Measurements from ENCODE around the gene DMRT2. TPM values are rescaled to one million over a fixed set of nuclear protein-coding genes. Genes with fewer than 3 reads are reported as not detected.

The DMRT2 gene
- polyA plus RNA-seq (2013, experiment 1 of 2; ENCODE audit: insufficient read length): 0.41 TPM
- polyA plus RNA-seq (2013, experiment 2 of 2; ENCODE audit: insufficient read length): 0.24 TPM

DNA sequence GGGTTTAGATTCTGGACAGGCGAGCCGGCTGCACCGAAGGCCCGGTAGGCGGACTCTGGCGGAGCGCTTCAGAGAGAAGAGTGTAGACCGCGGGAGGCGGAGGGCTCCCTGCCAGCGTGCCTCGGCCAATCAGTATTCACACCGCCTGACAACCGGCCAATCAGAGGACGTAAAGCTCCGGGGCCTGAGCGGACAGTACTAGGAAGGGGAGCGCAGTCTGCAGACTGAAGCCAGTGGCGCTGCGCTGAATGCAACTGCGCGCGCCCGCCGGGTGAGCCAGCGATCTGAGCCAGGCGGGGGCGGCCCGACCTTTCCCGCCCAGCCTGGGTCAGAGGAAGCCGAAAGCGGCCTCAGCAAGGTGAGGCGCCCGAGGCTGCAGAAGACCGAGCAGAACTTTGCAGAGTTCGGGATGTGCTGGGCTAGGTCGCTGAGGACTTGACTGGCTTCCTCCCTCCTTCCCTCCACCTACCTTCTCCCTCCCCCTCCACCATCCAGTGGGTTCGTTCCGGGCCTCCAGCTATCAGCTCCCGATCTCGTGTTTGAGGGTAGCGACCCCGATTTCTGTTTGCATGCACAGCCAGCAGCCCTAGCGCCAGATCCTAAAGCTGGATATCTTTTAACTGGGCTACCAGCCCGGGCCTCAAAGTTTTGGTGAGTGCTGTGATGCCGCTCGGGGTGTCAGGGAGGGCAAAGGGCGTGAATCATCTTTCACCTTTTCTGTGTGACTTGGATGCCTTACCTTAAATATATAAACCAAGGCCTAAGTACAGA, at the start of gene DMRT2:
Gene DMRT2 (plus strand): TSS at position 233 of the 771 bp plus-strand sequence. CDS start 1,257 bp downstream, outside the sequence.
- peak; percentile 92 for DNase-seq

DNA sequence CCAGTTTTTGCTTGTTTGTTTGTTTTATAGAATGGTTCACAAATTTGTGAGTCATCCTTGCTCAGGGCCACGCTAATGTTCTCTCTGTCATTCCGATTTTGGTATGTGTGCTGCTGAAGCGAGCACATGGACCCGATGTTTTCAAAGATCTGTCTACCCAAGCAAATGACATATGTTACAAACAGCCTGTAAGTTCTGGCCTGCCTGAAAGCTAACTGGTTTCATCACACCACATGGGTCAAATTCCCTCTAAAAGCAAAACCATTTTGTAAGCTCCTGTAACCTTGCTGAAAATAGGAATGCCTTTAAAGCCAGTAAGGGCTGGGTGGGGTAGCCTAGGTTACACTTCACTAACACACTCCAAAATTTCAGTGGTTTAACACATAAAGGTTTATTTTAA, 48.3 kb upstream of the DMRT2 start:
- DNase-seq: peak; percentile 9

DNA sequence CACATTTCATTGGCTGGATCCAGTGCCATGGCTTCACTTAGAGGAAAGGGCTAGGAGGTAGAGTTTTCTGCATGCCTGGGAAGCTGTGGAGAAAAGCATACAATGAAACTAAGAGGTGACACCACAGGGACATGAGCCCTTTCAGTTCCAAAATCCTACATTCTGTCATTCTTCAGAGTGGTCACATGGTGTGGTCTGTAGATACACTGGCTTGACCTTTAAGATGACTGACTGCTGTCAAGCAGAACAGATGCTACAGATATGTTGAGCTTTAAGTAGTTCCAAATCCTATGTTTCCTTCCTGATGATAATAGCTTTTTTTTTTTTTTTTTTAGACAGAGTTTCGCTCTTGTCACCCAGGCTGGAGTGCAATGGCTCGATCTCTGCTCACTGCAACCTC, 47.5 kb upstream of the DMRT2 start:
- no peak for DNase-seq

DNA sequence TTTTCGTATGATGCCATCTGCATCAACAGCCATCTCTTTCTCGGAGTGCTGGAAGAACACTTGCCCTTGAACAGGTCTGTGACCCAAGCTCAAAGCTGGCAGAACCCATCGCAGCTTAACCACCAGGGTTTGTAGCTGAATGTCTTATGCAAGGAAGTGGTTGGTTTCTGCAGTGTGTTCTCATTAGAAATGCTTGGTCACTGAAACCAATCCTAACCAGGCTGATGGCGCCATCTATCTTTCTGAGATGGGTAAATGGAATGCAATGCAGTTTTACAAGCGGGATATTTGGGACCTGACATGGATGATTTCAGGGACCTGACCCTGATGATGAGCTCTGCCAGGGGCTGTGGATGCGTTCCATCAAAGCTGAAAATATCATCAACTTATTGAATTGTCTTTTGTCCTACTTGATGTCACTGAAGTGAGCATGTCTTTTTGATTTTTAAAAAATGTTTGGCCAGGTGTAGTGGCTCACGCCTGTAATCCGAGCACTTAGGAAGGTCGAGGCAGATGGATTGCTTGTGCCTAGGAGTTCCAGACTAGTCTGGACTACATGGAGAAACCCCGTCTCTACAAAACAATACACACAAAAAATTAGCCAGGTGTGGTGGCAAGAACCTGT, 45.0 kb upstream of the DMRT2 start:
- peak; percentile 54 for DNase-seq

DNA sequence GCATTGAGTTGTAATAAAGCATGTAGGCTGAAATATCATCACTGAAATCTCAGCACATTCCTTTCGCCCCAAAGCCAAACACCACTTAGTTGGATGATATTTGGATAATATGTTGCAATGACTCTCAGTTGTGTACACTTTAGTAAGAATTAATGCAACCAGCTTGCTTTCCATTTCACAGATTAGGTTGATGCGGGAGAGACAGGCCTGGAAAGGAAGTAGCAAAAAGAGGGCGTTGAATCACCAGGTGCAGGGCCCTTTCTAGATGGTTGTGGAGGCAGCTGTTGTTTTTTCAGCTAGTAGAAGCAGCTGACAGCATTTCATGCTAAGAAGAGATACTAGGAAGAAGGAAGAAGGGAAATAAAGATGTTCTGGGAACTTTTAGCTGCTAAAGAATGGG, 42.8 kb upstream of the DMRT2 start:
- DNase-seq: no peak

DNA sequence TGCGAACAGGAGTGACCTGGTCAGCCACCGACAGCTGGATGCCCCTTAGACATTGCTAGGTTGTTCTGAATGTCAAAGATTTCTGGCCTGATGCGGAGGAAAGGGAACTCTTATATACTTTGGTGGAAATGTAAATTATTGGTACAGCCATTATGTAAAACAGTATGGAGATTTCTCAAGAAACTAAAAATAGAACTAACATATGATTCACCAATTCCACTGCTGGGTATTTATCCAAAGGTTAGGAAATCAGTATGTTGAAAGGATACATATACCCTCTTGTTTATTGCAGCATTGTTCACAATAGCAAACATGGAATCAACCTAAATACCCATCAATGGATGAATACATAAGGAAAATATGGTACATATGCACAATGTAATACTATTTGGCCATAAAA, 41.9 kb upstream of the DMRT2 start:
- DNase-seq: peak; percentile 14

DNA sequence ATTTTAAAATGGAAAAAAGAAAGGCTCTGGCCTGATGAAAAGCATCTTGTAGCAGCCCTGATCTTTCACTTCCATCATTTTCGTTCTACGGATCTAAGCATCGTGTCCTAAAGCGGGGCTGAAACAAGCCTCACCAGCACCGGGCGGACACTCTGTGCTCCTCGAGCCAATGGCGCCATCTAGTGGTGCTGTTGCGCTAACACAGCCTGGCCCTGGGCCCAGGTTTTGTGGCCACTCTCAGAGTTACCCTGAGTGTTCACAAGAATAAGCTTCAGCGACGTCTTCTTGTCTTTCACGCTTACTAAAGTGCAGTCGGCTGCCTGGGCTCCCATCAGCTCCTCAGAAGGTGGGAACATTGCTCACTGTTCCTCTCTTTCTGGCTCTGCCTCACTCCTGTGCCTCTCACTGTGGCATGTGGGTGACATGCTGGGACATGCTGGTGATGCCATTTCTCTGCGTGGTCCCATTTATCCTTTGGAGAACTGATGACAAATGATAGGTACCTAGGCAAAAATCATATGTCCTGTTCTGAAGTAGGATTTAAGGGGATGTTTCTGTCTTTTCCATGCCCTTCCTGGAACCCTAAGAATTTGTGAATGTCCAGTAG, 41.0 kb upstream of the DMRT2 start:
- peak; percentile 70 for DNase-seq

DNA sequence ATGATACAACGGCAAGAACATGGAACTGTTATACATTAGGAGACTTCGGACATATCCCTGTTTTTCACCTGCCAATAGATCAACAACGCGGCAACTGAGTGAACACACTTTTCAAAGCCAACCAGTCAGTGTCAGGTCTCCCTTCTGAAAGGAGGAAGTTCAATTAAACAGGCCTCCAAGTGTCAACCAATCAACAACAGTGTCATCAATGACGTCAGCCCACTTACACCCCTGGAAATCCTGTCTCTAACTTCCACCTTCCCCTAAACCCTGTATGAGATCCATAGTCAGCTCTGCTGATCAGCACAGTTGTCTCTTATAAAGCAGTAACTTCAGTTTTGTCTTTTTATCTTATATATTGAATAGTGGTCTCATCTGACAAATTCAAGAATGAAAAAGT, 37.1 kb upstream of the DMRT2 start:
- DNase-seq: no peak

DNA sequence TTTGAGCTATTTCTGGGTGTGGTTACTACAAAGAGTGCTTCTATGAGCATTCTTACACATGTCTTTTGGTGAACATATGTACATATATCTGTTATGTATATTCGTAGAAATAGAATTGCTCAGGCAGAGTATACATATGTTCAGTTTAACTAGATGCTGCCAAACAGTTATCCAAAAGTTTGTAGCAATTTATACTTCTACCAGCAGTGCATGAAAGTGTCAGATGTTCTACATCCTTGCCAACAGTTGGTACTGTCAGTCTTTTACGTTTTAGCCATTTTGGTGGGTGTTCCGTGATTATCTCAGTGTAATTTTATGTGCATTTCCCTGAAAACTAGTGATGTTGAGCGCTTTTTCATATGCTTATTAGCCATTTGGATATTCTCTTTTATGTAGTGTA, 35.9 kb upstream of the DMRT2 start:
- DNase-seq: no peak

DNA sequence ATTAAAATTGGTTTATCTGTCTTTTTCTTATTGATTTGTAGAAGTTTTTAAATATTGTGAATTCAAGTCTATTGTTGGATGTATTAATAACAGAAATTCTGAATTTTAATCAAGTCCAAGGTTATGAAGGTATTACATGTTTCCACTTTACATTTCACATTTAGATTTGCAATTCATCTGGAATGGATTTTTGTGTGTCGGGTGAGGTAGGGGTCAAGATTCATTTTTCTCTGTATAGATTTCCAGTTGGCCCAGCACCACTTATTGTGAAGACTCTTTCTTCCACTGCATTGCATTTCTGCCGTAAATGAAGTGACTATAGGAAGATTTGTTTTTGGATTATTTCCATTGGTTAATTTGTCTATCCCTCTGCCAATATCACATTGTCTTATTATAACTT, 35.5 kb upstream of the DMRT2 start:
- DNase-seq: no peak

DNA sequence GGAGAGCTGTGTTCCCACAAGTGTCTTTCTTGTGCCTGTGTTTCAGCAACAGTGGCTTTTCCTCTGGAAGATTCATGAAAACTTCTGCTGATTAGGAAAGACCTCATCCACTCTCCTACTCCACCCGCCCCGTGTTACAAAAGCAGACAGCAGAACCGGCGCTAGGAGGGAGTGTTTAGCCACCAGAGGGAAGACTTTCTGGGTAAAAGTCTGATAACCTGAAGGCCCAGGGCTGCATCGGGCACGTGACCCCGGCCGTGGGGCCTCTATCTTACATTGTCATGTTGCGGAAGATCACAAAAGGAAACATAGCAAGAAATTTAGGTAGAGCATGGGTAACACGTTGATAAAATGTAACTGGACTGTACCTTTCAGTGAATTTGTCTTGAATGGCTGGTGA, 32.0 kb upstream of the DMRT2 start:
- DNase-seq: no peak

DNA sequence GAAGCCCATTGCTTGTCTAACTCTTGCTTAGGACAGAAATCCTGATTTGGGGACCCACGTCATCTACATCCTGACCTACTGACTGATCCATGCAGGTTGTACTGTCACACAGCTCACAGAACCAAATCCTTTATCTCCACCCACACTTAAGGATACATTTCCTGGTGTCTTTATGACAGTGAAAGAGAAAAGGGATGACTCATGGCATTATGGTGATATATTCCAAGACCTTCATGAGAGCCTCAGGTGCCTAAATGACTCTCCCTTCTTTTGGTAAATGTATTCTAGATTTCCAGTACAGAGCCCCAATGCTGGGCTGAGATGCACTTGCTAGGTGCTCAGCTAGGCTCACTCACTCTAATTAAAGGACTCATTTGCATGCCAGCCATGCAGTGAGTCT, 26.0 kb upstream of the DMRT2 start:
- DNase-seq: no peak

DNA sequence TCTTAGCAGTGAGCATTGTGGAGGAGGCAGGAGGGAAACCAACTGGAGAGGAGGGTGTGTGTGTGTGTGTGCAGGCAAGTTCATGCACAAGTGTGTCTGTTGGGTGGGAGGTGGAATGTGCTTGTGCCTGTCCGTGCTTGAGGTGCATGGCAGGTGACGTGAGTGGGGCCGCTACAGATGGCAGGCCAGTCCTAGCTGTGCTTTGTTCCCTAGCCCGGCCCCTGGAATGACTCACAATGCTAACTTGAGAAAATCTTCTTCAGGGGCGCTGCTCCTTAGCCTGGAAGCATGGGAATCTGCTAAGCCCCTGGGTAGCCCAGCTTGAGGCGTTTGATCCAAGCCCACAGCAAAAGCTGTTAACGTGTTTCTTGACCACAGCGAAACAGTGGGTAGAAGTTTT, 25.0 kb upstream of the DMRT2 start:
- DNase-seq: no peak

DNA sequence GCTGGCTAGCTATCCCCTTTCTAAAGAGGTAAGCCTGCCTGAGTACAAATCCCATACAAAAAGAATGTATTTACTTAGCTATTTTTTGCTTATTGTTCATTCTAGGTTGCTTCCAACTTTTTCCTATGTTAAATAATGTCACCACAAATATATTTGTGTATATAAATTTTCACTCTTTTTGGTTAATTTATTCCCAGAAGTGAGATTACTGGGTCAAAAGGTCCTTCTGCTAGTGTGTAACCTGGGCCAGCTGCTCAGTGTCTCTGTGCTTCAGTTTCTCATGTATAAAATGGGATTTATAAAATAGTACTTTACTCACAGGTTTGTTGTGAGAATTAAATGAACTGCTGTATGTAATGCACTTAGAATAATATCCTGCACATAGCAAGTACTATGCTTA, 23.9 kb upstream of the DMRT2 start:
- no peak for DNase-seq

DNA sequence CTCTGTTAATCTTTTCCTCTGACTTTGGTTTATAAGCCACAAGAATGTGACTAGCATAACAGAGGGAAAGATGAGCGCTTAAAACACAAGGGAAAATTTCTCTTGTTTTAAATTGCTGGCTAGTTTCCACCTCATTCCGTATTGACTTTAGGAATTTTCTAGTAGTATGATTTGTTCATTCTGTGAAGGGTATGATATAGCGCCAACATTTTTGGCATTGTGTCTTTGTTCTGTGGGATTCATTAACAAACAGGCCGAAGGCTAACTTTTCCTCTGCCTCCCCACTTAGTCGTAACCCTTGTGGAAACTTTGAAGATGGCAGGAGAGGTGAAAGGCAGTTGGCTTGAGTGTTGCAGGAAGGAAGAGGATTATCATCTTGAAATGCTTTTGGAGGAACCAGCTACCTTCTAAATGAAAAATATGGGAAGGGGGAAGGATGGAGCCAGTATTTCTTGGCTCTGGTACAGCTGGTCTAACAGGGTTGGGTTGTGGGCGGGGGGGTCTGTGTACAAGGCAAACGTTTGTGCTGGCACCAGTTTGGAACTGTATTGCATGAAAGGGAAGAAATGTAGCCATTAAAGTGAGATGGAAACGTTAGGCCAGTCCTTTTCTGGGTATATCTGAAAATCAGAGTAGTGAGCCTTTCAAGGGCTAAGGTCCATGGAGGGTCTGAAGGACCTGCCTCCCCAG, 21.5 kb upstream of the DMRT2 start:
- DNase-seq: peak; percentile 5

DNA sequence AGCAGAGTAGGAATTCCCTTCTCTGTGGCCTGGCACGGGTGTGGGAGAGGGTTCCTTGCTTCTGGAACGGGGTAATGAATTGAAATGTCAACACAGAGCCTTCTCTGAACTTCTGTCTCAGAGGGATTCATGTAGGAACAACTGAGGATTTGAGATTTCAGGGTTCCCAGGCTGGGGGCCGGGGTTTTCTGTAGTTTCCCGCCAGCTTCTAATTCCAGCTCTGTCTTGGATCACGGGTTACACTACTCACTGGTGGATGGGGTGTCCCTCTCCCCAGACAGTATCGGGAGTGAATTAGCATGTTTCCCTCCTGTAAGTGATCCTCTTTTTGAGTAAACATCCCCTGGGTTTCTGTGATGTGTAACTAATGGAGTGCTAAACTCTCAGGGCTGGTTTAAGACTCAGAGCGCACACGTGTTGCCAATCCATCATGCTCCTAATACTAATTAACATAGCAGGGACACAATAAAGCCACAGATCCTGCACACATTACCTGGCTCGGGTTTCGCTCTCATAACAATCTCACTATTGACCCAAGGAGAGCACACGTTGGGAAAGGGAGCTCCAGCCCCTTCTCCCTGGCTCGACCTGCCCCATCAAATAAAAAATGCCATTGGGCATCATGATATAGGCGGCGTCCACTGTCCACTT, 18.1 kb upstream of the DMRT2 start:
- DNase-seq: no peak

DNA sequence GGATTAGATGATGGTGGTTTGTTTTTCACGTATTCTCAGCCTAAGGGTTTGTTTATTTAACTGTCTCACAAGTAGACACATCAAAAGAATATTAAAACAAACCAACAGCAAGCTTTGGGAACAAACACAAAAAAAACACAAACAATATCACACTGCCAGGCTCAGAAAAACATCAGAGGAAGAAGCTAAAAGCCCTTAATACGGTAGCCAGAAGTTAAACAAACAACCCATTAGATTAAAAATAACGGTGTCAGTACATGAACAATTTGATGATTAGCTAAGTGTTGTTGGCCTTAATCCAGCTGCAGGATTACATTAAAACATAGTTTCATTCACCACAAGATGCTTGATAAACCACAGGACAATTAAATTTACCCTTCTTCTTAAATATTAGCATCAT, 15.9 kb upstream of the DMRT2 start:
- DNase-seq: no peak

DNA sequence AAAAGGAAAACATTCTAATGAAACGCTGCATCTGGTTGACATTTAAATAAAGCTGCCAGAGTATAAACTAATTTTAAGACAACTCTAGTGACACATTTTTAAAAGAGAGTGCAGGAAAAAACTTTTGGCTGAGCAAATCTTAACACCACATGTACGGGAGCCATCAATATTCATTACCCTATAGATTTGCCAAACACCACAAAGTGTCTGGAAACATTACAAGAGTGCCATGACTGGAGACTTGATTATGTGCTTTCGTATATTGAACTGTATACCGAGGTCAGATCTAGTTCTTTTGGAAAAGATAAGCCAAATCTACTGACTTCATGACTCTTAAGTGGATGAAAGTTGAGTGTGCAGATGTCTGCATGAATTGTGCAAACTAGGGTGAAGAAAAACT, 10.6 kb upstream of the DMRT2 start:
- no peak for DNase-seq

DNA sequence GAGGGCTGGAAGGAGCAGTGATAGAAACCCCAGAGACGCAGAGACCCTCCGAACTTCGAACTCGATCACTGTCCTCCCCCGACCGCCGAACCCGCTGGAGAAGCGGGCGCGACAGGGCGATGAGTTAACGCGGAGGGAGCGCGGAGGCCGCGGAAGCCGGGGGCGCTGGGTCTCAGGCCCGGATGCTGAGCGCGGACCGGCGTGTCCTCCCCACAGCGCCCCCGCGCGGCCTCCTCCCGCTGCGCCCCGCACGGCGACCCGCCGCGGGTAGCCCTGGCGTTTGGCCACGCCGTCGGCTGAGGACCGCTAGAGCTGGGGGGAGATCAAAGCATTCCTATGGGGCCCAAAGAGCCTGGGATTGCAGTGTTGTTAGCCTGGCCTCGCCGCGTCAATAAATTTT, 7.7 kb upstream of the DMRT2 start:
- peak; percentile 35 for DNase-seq

DNA sequence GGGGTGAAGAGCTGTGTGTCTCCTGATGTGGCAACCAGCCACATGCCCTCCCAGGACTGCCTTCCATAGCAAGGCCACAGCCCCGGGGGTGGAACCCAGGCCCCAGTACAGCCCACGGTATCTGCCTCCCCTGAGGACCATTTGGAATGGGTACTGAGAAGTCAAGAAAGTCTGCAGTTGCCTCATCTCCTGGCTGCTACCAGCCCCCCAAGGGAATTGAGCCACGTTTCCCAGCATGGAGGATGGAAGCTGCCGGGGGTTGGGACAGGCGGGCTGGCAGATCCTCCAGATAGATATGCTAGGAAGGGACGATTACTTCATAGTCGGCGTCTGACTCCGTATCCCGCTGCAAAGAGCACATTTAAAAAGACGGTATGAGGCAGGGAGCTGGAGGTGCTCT, 5.5 kb upstream of the DMRT2 start:
- DNase-seq: no peak

DNA sequence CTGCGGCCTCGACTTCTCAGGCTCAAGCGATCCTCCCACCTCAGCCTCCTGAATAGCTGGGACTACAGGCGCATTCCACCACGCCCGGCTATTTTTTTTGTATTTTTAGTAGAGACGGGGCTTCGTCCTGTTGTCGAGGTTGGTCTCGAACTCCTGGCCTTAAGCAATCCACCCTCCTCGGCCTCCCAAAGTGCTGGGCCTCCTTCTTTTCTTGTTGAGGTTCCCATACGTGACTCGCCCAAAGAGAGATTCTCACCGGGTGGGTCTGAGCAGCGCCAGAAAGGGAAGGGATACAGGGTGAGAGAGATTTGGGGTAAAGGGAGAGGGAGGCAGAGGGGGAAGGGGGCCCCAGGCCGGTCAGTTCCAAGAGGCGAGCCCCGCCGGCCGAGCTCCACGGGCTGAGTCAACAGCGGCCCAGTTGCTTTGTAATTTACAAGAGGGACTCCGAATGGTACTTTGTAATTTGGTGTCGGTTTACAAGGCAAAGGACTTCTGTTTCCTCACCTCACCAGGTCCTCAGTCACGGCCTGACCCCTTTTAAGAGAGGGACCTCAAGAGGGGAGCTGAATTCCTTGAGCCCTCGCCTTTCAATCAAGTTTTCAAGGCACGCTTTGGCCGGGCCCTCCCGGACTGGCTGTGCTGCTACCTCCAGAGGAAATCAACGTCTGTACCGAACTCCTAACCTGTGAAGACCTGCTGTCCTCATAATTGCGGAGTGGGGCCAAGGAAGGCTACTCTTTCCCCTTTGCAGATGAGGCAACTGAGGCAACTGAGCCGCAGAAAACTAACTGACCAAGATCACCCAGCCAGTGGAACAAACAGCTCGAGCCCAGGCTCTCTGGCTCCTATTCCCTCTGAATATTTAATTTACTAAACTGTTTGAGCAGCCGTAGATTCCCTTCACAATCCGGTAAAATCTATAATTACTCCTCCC, 3.3 kb upstream of the DMRT2 start:
- no peak for DNase-seq

All from fibroblast of skin of abdomen (primary cell).